K562 (cell line): Measurements from ENCODE around the gene PTX3. TPM values are rescaled to one million over a fixed set of nuclear protein-coding genes. Genes with fewer than 3 reads are reported as not detected.

ENCODE experiments used
- ATAC-seq: fragments of 200-7000 bp; cut with Tn5 transposase; 3 replicates; pipeline ENCODE4 v1.9.1; 2020; ENCODE audit warnings: moderate library complexity
- BruUV-seq: library from RNA; stranded (reverse); fragments of 400-500 nt; replicated peaks from 2 replicates; lab custom pipeline; 2021; lab: Mats Ljungman, UMichigan
- CTCF ChIA-PET: fragments of 300-600 bp; formaldehyde crosslinking; extraction: SDS; loops from one replicate; lab custom pipeline; 2021; ENCODE audit warnings: low intra/inter-chr PET ratio; lab: Yijun Ruan, JAX
- POLR2A ChIA-PET: fragments of 300-600, 350-650 bp; sonication (Branson Sonifier 250); formaldehyde crosslinking; extraction: SDS; loops from one replicate; lab custom pipeline; 2021; ENCODE audit warnings: antibody characterized with exemption, inconsistent platforms; lab: Yijun Ruan, JAX
- DNase-seq, 4 experiments: peaks; one replicate each; pipeline versions ENCODE4 v3.0.0 to v3.0.0-alpha.2; 2011 to 2018; ENCODE audit warnings: low spot score in 3 of 4, mixed read lengths in 3 of 4; ENCODE audit errors: extremely low read depth in 1 of 4
- FAIRE-seq: peaks from 2 replicates; lab custom pipeline; 2011; peaks lifted over from hg19 to GRCh38; lab: Jason Lieb, UNC
- H2AFZ ChIP-seq: 2 replicates; pipeline ENCODE4 v1.6.0; 2011; ENCODE audit warnings: low read depth, low read length, control low read depth, inconsistent platforms
- H3K27ac ChIP-seq: fragments of 200-600 bp; 3 replicates; pipeline ENCODE4 v1.8.0; 2011; ENCODE audit warnings: low read depth, mild to moderate bottlenecking, control low read depth, inconsistent platforms, low read length, moderate library complexity, mixed read lengths; ENCODE audit errors: extremely low read depth
- H3K27me3 ChIP-seq, 2 experiments: fragments of 300-600 bp in 1 of 2; 2 replicates in 1 of 2; 3 replicates in 1 of 2; pipeline versions ENCODE4 v1.6.0 to v1.8.0; 2011; ENCODE audit warnings: inconsistent platforms in 2 of 2, low read length in 2 of 2, mild to moderate bottlenecking in 1 of 2, mixed read lengths in 1 of 2, moderate library complexity in 1 of 2; ENCODE audit not compliant: control insufficient read depth in 2 of 2, insufficient read depth in 2 of 2
- H3K36me3 ChIP-seq: fragments of 300-600 bp; 3 replicates; pipeline ENCODE4 v1.8.0; 2011; ENCODE audit warnings: mild to moderate bottlenecking, low read length, inconsistent platforms; ENCODE audit not compliant: control insufficient read depth, insufficient read depth
- H3K4me1 ChIP-seq, 2 experiments: fragments of 200-600 bp in 1 of 2; replicated peaks in 1 of 2; 2 replicates in 1 of 2; 3 replicates in 1 of 2; pipeline versions ENCODE4 v1.5.1 to v1.8.0; 2011; ENCODE audit warnings: inconsistent platforms in 2 of 2, low read length in 2 of 2, mild to moderate bottlenecking in 1 of 2, mixed read lengths in 1 of 2, moderate library complexity in 1 of 2; ENCODE audit not compliant: control insufficient read depth in 2 of 2, insufficient read depth in 2 of 2
- H3K4me2 ChIP-seq: 2 replicates; pipeline ENCODE4 v1.6.1; 2011; ENCODE audit warnings: low read length, control low read depth, inconsistent platforms, mixed read lengths; ENCODE audit not compliant: insufficient read depth
- H3K4me3 ChIP-seq: fragments of 200-600 bp; sonication (generic), shearing (Covaris generic); 2 replicates; pipeline ENCODE4 v1.5.1; 2016; ENCODE audit warnings: control low read depth, inconsistent platforms
- H3K79me2 ChIP-seq: fragments of 200-600 bp; 3 replicates; pipeline ENCODE4 v1.8.0; 2011; ENCODE audit warnings: low read length, inconsistent platforms; ENCODE audit not compliant: control insufficient read depth, insufficient read depth
- H3K9ac ChIP-seq, 2 experiments: 2 replicates each; pipeline versions ENCODE4 v1.6.0 to v1.6.1; 2011; ENCODE audit warnings: low read depth in 2 of 2, low read length in 2 of 2, control low read depth in 1 of 2, inconsistent platforms in 1 of 2, mild to moderate bottlenecking in 1 of 2, mixed read lengths in 1 of 2; ENCODE audit not compliant: insufficient read depth in 1 of 2
- H3K9me1 ChIP-seq: one replicate; pipeline ENCODE4 v1.6.0; 2011; ENCODE audit warnings: inconsistent platforms, mild to moderate bottlenecking, low read length, moderate library complexity; ENCODE audit not compliant: control insufficient read depth, insufficient read depth
- H3K9me3 ChIP-seq: replicated peaks from 2 replicates; pipeline ENCODE4 v1.5.1; 2011; ENCODE audit warnings: low read depth, low read length, inconsistent platforms; ENCODE audit not compliant: control insufficient read depth, insufficient read depth
- H4K20me1 ChIP-seq: replicated peaks from 2 replicates; pipeline ENCODE4 v1.6.1; 2011; ENCODE audit warnings: low read length, inconsistent platforms, mixed read lengths; ENCODE audit not compliant: control insufficient read depth, insufficient read depth
- GATA2 ChIP-seq: sonication (generic); formaldehyde crosslinking; IDR thresholded peaks from 2 replicates; pipeline ENCODE4 v1.4.0; 2020; ENCODE audit warnings: mild to moderate bottlenecking, missing genetic modification reagents
- GTF2F1 ChIP-seq: IDR thresholded peaks from 2 replicates; pipeline ENCODE4 v1.6.1; 2011; ENCODE audit warnings: low read depth, low read length, improper control_type of control experiment
- NFIX ChIP-seq: fragments of 250-450 bp; sonication (Bioruptor Pico); IDR thresholded peaks from 2 replicates; pipeline ENCODE4 v1.4.0; 2020; ENCODE audit warnings: low read depth, mild to moderate bottlenecking, moderate library complexity
- POLR3A ChIP-seq: IDR thresholded peaks from 2 replicates; pipeline ENCODE4 v1.6.1; 2011; ENCODE audit warnings: borderline replicate concordance, mild to moderate bottlenecking, moderate library complexity; ENCODE audit not compliant: insufficient read length, insufficient read depth; ENCODE audit errors: extremely low read depth
- RBM17 ChIP-seq: fragments of 200-400 bp; formaldehyde crosslinking; IDR thresholded peaks from 2 replicates; pipeline ENCODE4 v1.6.1; 2017; ENCODE audit warnings: low read depth, mild to moderate bottlenecking, low read length, borderline replicate concordance
- SIRT6 ChIP-seq: IDR thresholded peaks from one replicate; pipeline ENCODE4 v1.6.1; 2012; ENCODE audit warnings: low read depth, mild to moderate bottlenecking, control low read depth, inconsistent platforms, low read length, moderate library complexity
- ZFP30 ChIP-seq: fragments of 250-450 bp; sonication (Bioruptor Pico); IDR thresholded peaks from 2 replicates; pipeline ENCODE4 v1.8.0; 2022; ENCODE audit warnings: moderate library complexity, mild to moderate bottlenecking, inconsistent platforms, borderline replicate concordance
- WGBS: fragments of 100-300 bp; shearing (Covaris generic); methylation state at CpG from one replicate; pipeline ENCODE4 v1.1.6; 2016; ENCODE audit warnings: low coverage, mixed read lengths; ENCODE audit not compliant: insufficient coverage; ENCODE audit errors: missing lambda C conversion rate; 5-methylcytosine and 5-hydroxymethylcytosine counted together
- in situ Hi-C: fragments of 300-500 bp; cut with MboI; formaldehyde crosslinking; loops from 4 replicates; pipeline ENCODE4 v1.15.0; 2018; ENCODE audit warnings: inconsistent platforms, mixed read lengths
- intact Hi-C: fragments of 100-400 bp; cut with micrococcal nuclease; formaldehyde crosslinking; loops from 2 replicates; pipeline ENCODE4 v1.14.2; 2022
- polyA plus RNA-seq, 8 experiments: library from polyadenylated mRNA; depleted of rRNA in 4 of 8; stranded (reverse) in 5 of 8; unstranded in 3 of 8; fragments of >200 nt; fragmentation: Nextera tagmentation in 2 of 8; fragmentation: Illumina TruSeq in 1 of 8; extraction: Ambion mirVana in 2 of 8; extraction: Trizol in 1 of 8; gene quantifications; 2 replicates each; pipeline versions ENCODE4 v1.2.1 to v1.2.3, GENCODE V29; 2011 to 2014; ENCODE audit warnings: inconsistent platforms in 1 of 8, missing spikeins in 1 of 8
- total RNA-seq, 7 experiments: library from RNA; depleted of rRNA in 6 of 7; stranded (reverse); fragments of >200 nt in 6 of 7; fragmentation: Illumina TruSeq in 2 of 7; extraction: Trizol in 2 of 7; gene quantifications; 2 replicates each; pipeline versions ENCODE4 v1.2.1 to v1.2.3, GENCODE V29; 2011 to 2021; ENCODE audit warnings: low replicate concordance in 1 of 7
- TF ChIP-seq, protein P1 (sequence below): fragments of 450-650 bp; IDR thresholded peaks from 2 replicates; pipeline ENCODE4 v1.7.1; 2018; ENCODE audit warnings: mild to moderate bottlenecking, low read depth; ENCODE audit not compliant: partially characterized antibody
- TF ChIP-seq, protein P2 (sequence below): fragments of 450-650 bp; formaldehyde crosslinking; IDR thresholded peaks from 2 replicates; pipeline ENCODE4 v1.4.0; 2020; ENCODE audit warnings: mild to moderate bottlenecking, moderate library complexity
- TF ChIP-seq, protein P3 (sequence below): fragments of 250-450 bp; sonication (Bioruptor Pico); IDR thresholded peaks from 2 replicates; pipeline ENCODE4 v1.4.0; 2020

The PTX3 gene
- total and polyA plus RNA-seq, 9 of the 15 experiments (the other 6 are each of a cell fraction or from before 2014, with no cell fraction given): 0.04 to 0.33 (median 0.15) TPM; not detected in 2

DNA sequence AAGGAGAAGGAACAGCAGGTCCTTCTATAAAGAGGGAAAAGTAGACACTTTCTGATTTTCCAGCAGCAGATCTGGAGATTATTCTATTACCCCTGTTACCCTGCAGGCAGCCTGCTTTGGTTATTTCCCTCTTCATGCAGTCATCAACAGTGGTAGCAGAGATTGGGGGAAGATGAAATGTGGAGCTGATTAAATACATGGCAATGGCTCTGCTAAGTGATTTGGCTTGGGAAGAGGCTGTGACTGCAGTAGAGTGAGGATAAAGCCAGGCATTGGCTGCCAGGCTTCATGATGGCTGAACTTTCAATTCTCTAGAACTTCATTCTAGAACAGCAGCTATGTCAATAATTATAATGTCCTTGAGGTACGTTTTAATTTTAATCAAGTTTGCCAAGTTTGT, 29.1 kb downstream of the PTX3 start:
- Histone ChIP-seq H3K36me3 (no peaks in the 10 kb centered on the region), H3K4me2 (no peak overlapping the region), H4K20me1 (no peaks in the 10 kb centered on the region), H3K4me3 (no peak overlapping the region), H3K9ac (no peak overlapping the region), H3K27me3 (no peaks in the 10 kb centered on the region; a peak in 1 of 5 replicates), H2AFZ (no peak overlapping the region), H3K9me3 (no peaks in the 10 kb centered on the region), H3K27ac (no peak overlapping the region), H3K4me1 (no peaks in the 10 kb centered on the region), H3K9me1 (no peaks in the 10 kb centered on the region), H3K79me2 (no peaks in the 10 kb centered on the region)
- ChIA-PET CTCF (no interaction called here), POLR2A (interaction anchor here (1.0 kb wide), 1 partner anchor 13 kb away, joined by 4 read pairs; no protein-coding TSS in a partner anchor)
- FAIRE-seq (no peak), ATAC-seq (no peak), DNase-seq (no peak)
- in situ Hi-C loops: no loop called here
- 0% methylated on average over 1 of the region's 1 CpG for WGBS
- intact Hi-C loops: no loop called here
- BruUV-seq: no TSS peak
- no peak for TF ChIP-seq POLR3A
- no peak for TF ChIP-seq GTF2F1
- TF ChIP-seq, protein P1, sequence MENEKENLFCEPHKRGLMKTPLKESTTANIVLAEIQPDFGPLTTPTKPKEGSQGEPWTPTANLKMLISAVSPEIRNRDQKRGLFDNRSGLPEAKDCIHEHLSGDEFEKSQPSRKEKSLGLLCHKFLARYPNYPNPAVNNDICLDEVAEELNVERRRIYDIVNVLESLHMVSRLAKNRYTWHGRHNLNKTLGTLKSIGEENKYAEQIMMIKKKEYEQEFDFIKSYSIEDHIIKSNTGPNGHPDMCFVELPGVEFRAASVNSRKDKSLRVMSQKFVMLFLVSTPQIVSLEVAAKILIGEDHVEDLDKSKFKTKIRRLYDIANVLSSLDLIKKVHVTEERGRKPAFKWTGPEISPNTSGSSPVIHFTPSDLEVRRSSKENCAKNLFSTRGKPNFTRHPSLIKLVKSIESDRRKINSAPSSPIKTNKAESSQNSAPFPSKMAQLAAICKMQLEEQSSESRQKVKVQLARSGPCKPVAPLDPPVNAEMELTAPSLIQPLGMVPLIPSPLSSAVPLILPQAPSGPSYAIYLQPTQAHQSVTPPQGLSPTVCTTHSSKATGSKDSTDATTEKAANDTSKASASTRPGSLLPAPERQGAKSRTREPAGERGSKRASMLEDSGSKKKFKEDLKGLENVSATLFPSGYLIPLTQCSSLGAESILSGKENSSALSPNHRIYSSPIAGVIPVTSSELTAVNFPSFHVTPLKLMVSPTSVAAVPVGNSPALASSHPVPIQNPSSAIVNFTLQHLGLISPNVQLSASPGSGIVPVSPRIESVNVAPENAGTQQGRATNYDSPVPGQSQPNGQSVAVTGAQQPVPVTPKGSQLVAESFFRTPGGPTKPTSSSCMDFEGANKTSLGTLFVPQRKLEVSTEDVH: no peak
- no peak for TF ChIP-seq RBM17
- no peak for TF ChIP-seq ZFP30 (CRISPR knock-in tag)
- TF ChIP-seq SIRT6: no peak
- TF ChIP-seq NFIX (CRISPR knock-in tag): no peak
- TF ChIP-seq, protein P2, sequence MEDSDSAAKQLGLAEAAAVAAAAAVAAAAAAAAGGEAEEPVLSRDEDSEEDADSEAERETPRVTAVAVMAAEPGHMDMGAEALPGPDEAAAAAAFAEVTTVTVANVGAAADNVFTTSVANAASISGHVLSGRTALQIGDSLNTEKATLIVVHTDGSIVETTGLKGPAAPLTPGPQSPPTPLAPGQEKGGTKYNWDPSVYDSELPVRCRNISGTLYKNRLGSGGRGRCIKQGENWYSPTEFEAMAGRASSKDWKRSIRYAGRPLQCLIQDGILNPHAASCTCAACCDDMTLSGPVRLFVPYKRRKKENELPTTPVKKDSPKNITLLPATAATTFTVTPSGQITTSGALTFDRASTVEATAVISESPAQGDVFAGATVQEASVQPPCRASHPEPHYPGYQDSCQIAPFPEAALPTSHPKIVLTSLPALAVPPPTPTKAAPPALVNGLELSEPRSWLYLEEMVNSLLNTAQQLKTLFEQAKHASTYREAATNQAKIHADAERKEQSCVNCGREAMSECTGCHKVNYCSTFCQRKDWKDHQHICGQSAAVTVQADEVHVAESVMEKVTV (CRISPR knock-in tag): no peak
- TF ChIP-seq GATA2 (CRISPR knock-in tag): no peak
- TF ChIP-seq, protein P3, sequence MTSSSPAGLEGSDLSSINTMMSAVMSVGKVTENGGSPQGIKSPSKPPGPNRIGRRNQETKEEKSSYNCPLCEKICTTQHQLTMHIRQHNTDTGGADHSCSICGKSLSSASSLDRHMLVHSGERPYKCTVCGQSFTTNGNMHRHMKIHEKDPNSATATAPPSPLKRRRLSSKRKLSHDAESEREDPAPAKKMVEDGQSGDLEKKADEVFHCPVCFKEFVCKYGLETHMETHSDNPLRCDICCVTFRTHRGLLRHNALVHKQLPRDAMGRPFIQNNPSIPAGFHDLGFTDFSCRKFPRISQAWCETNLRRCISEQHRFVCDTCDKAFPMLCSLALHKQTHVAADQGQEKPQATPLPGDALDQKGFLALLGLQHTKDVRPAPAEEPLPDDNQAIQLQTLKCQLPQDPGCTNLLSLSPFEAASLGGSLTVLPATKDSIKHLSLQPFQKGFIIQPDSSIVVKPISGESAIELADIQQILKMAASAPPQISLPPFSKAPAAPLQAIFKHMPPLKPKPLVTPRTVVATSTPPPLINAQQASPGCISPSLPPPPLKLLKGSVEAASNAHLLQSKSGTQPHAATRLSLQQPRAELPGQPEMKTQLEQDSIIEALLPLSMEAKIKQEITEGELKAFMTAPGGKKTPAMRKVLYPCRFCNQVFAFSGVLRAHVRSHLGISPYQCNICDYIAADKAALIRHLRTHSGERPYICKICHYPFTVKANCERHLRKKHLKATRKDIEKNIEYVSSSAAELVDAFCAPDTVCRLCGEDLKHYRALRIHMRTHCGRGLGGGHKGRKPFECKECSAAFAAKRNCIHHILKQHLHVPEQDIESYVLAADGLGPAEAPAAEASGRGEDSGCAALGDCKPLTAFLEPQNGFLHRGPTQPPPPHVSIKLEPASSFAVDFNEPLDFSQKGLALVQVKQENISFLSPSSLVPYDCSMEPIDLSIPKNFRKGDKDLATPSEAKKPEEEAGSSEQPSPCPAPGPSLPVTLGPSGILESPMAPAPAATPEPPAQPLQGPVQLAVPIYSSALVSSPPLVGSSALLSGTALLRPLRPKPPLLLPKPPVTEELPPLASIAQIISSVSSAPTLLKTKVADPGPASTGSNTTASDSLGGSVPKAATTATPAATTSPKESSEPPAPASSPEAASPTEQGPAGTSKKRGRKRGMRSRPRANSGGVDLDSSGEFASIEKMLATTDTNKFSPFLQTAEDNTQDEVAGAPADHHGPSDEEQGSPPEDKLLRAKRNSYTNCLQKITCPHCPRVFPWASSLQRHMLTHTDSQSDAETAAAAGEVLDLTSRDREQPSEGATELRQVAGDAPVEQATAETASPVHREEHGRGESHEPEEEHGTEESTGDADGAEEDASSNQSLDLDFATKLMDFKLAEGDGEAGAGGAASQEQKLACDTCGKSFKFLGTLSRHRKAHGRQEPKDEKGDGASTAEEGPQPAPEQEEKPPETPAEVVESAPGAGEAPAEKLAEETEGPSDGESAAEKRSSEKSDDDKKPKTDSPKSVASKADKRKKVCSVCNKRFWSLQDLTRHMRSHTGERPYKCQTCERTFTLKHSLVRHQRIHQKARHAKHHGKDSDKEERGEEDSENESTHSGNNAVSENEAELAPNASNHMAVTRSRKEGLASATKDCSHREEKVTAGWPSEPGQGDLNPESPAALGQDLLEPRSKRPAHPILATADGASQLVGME (CRISPR knock-in tag): no peak
